Cardiac muscle cell (in vitro differentiated cells and primary cell): ENCODE measurements around the gene PSMA5. TPM values are rescaled to one million over a fixed set of nuclear protein-coding genes. Genes with fewer than 3 reads are reported as not detected.
A peak's percentile ranks its signal among the peaks of the same experiment; 100 is the strongest.

ENCODE experiments used
- DNase-seq, 2 donors: peaks; one replicate each; pipeline versions ENCODE4 v3.0.0 to v3.0.0-alpha.2; 2010 to 2017; ENCODE audit warnings: low read depth in 1 of 2, low spot score in 1 of 2
- H3K27ac ChIP-seq: fragments of 200-600 bp; sonication (generic); 2 replicates; pipeline ENCODE4 v1.5.1; 2016
- H3K27me3 ChIP-seq: fragments of 200-600 bp; sonication (generic); 2 replicates; pipeline ENCODE4 v1.6.0; 2016; ENCODE audit warnings: control low read depth
- H3K36me3 ChIP-seq: fragments of 200-600 bp; sonication (generic); 2 replicates; pipeline ENCODE4 v1.5.1; 2016; ENCODE audit warnings: control low read depth
- H3K4me1 ChIP-seq: fragments of 200-600 bp; sonication (generic); 2 replicates; pipeline ENCODE4 v1.8.1; 2017; ENCODE audit warnings: low read depth, mild to moderate bottlenecking, mixed run types
- H3K4me3 ChIP-seq: fragments of 200-600 bp; sonication (generic); 2 replicates; pipeline ENCODE4 v1.5.1; 2016; ENCODE audit warnings: mild to moderate bottlenecking
- H3K9me3 ChIP-seq: fragments of 200-600 bp; sonication (generic); 2 replicates; pipeline ENCODE4 v1.5.1; 2017; ENCODE audit warnings: low read depth, mild to moderate bottlenecking, control low read depth
- polyA plus RNA-seq: library from polyadenylated mRNA; unstranded; fragments of >200 nt; fragmentation: Nextera tagmentation; extraction: Ambion mirVana; gene quantifications from 2 replicates; pipeline ENCODE4 v1.2.1, GENCODE V29; 2016
- total RNA-seq: library from RNA; depleted of rRNA; stranded (reverse); fragments of >200 nt; gene quantifications from 2 replicates; pipeline ENCODE4 v1.2.3, GENCODE V29; 2016
- TF ChIP-seq, protein P1 (sequence below): IDR thresholded peaks from 2 replicates; pipeline ENCODE4 v1.5.1; 2012; ENCODE audit warnings: low read depth, mild to moderate bottlenecking, low read length

Gene PSMA5
- total and polyA plus RNA-seq, 2 experiments from 2014 or later: 24.8 to 103 TPM

DNA sequence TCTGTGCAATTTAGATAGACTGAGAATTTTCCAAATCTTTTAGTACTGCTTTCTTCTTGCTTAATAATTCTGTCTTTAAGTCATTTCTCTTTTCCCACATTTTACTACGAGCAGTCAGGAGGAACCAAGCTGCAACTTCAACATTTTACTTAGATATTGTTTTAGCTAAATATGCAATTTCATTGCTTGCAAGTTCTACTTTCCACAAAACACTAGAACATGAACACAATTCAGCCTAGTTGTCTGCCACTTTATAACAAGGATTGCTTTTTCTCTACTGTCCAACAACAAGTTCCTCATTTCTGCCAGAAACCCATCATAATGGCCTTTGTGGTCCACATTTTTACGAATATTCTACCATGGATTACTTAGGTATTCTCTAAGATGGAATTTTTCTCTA is 65.2 kb downstream of the PSMA5 start:
- Histone ChIP-seq H3K36me3 (no peaks in the 10 kb centered on the region), H3K27me3 (no peaks in the 10 kb centered on the region), H3K4me3 (no peak overlapping the region), H3K9me3 (no peaks in the 10 kb centered on the region), H3K4me1 (no peaks in the 10 kb centered on the region), H3K27ac (no peak overlapping the region)
- DNase-seq: no peak
- TF ChIP-seq, protein P1, sequence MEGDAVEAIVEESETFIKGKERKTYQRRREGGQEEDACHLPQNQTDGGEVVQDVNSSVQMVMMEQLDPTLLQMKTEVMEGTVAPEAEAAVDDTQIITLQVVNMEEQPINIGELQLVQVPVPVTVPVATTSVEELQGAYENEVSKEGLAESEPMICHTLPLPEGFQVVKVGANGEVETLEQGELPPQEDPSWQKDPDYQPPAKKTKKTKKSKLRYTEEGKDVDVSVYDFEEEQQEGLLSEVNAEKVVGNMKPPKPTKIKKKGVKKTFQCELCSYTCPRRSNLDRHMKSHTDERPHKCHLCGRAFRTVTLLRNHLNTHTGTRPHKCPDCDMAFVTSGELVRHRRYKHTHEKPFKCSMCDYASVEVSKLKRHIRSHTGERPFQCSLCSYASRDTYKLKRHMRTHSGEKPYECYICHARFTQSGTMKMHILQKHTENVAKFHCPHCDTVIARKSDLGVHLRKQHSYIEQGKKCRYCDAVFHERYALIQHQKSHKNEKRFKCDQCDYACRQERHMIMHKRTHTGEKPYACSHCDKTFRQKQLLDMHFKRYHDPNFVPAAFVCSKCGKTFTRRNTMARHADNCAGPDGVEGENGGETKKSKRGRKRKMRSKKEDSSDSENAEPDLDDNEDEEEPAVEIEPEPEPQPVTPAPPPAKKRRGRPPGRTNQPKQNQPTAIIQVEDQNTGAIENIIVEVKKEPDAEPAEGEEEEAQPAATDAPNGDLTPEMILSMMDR: no peak

DNA sequence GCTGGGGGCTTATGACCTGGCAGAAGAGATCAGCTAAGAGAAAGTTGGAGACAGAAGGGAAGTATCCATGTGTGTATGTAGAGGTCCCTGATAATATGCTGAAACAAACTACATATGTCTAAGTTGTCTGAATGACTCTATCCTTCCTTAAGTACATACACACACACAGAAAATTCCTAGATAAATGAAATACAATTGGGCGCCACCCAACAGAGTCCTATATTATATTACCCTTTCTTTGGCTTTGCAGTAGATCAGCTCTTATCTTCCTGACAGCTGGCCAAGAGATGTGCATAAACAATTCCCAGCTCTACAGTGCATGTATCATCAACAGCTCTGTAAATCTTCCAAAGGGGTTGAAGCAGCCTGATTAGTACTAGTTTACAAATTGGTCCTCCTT is 68.6 kb downstream of the PSMA5 start:
- H3K27me3 ChIP-seq: no peaks in the 10 kb centered on the region
- H3K36me3 ChIP-seq: peaks cover 13% of the 10 kb centered on the region
- no peaks in the 10 kb centered on the region for H3K9me3 ChIP-seq
- peak in 1 of 2 donors; percentile 44 for DNase-seq
- no peak overlapping the region for H3K27ac ChIP-seq
- H3K4me1 ChIP-seq: no peaks in the 10 kb centered on the region
- TF ChIP-seq, protein P1: no peak
- H3K4me3 ChIP-seq: no peak overlapping the region

DNA sequence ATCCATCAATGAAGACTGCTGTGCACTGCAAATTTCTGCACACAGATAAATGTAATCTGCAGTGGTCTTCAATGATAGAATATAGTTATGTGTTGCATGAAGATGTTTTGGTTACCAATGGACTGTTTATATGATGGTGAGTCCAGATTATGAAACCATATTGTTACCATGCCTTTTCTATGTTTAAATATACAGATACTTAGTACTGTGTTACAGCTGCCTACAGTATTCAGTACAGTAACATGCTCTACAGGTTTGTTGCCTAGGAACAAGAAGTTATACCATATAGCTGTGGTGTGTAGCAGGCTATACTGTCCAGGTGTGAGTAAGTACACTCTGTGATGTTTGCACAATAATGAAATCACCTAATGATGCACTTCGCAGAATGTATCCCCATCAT is 69.3 kb downstream of the PSMA5 start:
- DNase-seq: no peak
- Histone ChIP-seq H3K4me3 (no peak overlapping the region), H3K4me1 (no peaks in the 10 kb centered on the region), H3K36me3 (peaks cover 13% of the 10 kb centered on the region), H3K9me3 (no peaks in the 10 kb centered on the region), H3K27me3 (no peaks in the 10 kb centered on the region), H3K27ac (no peak overlapping the region)
- TF ChIP-seq, protein P1: no peak

DNA sequence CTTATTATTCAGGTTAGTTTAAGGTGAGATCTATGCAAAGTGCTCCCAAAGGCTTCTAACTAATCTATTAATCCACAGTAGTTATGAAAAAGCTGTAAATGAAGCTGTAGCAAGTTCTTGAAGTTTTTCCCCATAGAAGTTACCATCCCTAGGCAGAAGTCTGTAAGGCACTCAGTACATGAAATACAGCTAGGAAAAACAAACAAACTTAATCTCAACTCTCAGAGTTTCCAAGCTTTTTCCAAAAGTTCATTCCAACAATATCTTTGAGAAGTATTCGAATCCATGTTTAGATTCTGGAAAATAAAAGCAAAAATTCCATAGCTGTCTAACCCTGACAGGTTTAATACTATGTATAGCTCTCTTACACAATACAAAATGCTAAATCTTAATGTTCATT is 69.7 kb downstream of the PSMA5 start:
- Histone ChIP-seq H3K27me3 (no peaks in the 10 kb centered on the region), H3K27ac (no peak overlapping the region), H3K36me3 (peaks cover 15% of the 10 kb centered on the region), H3K4me3 (no peak overlapping the region), H3K9me3 (no peaks in the 10 kb centered on the region), H3K4me1 (no peaks in the 10 kb centered on the region)
- no peak for DNase-seq
- TF ChIP-seq, protein P1: no peak

DNA sequence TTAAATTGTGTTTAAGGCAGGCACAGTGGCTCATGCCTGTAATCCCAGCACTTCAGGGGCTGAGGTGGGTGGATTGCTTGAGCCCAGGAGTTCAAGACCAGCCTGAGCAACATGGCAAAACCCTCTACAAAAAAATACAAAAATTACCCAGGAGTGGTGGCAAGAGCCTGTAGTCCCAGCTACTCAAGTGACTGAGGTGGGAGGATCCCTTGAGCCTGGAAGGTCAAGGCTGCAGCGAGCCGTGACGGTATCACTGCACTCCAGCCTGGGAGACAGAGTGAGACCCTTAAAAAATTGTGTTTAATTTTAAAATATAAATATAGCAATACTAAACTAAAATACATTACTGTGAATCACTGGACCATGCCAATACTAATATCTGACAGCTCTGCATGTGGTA is 71.3 kb downstream of the PSMA5 start:
- Histone ChIP-seq H3K27ac (no peak overlapping the region), H3K4me3 (no peak overlapping the region), H3K27me3 (no peaks in the 10 kb centered on the region), H3K9me3 (no peaks in the 10 kb centered on the region), H3K4me1 (no peaks in the 10 kb centered on the region), H3K36me3 (peaks cover 29% of the 10 kb centered on the region)
- DNase-seq: no peak
- TF ChIP-seq, protein P1: no peak

DNA sequence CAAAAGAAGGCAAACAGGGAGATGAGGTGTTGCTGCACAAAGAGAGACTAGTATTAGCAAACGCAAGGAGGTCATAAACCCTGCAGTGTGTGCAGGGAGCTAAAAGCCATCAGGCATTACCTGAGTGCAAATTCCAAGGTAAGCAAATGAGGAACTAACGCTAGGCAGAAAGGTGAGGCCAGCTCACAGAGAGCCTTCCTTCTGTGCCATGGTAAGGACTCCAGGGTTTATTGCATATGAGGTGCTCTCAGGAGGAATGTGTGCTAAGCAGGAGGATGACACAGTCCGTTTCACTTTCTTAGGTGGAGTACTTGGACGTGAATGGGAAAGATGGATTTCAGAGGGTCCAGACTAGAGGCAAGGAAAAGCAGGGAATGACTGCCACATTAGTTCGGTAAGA is 74.8 kb downstream of the PSMA5 start:
- no peak for DNase-seq
- H3K4me1 ChIP-seq: peaks cover 3% of the 10 kb centered on the region
- TF ChIP-seq, protein P1: no peak
- H3K27ac ChIP-seq: no peak overlapping the region
- no peaks in the 10 kb centered on the region for H3K27me3 ChIP-seq
- peaks cover 42% of the 10 kb centered on the region for H3K36me3 ChIP-seq
- H3K4me3 ChIP-seq: no peak overlapping the region
- no peaks in the 10 kb centered on the region for H3K9me3 ChIP-seq
